Hepatocyte (in vitro differentiated cells): ENCODE measurements around the gene ITIH6.

Experiments used
- EZH2phosphoT487 ChIP-seq: fragments of 200-600 bp; sonication (generic); IDR thresholded peaks from one replicate; pipeline ENCODE4 v1.6.1; 2018; ENCODE audit warnings: antibody characterized with exemption, mild to moderate bottlenecking, low read depth, moderate library complexity; ENCODE audit not compliant: unreplicated experiment, severe bottlenecking
- TF ChIP-seq, protein P1 (sequence below): fragments of 200-600 bp; sonication (generic); IDR thresholded peaks from 2 replicates; pipeline ENCODE4 v1.5.1; 2016; ENCODE audit warnings: antibody characterized with exemption, mild to moderate bottlenecking; ENCODE audit not compliant: poor library complexity

DNA sequence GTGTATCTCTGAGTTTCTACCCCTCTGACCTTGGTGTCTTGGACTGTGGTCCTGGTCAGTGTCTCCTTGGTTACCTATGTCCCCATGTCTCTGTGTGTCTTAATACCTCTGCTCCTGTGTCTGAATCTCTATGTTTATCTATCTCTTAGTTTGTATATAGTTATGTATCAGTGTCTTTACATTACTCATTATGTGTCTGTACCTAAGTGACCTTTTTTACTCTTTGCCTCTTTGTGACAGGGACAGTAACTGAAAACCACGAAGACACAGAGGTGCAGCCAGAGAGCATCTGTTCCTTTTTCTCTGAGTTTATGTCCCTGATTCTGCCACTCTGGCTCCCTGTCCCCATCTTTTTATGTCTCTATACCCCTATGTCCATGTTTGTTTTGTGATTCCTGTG, 49.4 kb downstream of the ITIH6 start:
- TF ChIP-seq, protein P1, sequence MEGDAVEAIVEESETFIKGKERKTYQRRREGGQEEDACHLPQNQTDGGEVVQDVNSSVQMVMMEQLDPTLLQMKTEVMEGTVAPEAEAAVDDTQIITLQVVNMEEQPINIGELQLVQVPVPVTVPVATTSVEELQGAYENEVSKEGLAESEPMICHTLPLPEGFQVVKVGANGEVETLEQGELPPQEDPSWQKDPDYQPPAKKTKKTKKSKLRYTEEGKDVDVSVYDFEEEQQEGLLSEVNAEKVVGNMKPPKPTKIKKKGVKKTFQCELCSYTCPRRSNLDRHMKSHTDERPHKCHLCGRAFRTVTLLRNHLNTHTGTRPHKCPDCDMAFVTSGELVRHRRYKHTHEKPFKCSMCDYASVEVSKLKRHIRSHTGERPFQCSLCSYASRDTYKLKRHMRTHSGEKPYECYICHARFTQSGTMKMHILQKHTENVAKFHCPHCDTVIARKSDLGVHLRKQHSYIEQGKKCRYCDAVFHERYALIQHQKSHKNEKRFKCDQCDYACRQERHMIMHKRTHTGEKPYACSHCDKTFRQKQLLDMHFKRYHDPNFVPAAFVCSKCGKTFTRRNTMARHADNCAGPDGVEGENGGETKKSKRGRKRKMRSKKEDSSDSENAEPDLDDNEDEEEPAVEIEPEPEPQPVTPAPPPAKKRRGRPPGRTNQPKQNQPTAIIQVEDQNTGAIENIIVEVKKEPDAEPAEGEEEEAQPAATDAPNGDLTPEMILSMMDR, result no peak
- TF ChIP-seq EZH2phosphoT487, result no peak
